ENCODE measurements around the gene PPIB.

DNA sequence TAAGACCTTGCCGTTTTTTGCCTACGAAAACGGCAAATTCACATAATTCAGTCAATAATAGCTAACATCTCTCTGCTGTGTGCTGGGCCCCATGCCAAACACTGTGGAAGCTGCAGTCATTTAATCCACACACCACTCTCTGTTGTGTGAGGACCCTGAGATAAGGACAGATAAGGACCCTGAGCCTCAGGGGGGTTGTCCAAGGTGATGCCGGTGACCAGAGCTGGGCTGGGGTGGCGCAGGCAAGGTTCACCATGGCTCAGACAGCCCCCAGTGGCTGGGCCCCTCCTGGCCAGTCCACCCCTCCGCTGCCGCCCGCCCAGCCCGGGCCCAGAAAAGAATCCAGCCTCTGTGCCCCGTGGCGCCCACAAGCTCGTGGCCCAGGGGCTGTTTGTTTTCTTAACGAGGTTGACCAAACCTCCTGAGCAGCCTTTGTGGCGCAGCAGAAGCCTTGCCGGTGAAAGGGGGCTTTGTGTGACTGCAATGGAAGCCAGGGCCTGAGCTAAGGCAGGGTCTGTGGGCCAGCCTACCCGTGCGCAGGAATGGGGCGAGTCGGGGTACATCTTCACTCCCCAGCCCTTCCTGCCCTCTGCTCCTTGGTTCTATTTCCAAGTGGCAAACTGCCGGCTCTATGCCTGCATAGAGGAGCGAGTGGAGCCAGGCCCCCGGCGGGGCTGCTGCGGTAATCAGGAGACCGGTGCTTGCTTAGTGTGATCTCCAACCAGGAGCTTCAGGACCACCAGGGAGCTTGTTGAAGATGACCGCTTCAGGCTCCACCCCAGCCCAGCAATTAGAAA, 15.7 kb downstream of the PPIB start:
- no peak for TF ChIP-seq ZNF791 (tag by site-specific recombination; IDR thresholded peaks at IDR 0.05)
- TF ChIP-seq GLI4 (tag by site-specific recombination; IDR thresholded peaks at IDR 0.05): no peak
- no peak for TF ChIP-seq ZNF558 (tag by site-specific recombination; IDR thresholded peaks at IDR 0.05)
- no peak for TF ChIP-seq HOXC10 (CRISPR knock-in tag; IDR thresholded peaks at IDR 0.05)
